ENCODE data around the gene COPZ1.

Gene COPZ1

GRCh38 chr12:54321363-54321762 is 3.6 kb upstream of the COPZ1 start:
- no peak for TF ChIP-seq REST (IDR thresholded peaks at IDR 0.05; ENCODE audit: insufficient read depth in 1 of 2, low read depth in 2 of 2, low read length in 2 of 2)
- no peak for TF ChIP-seq TAF1 (IDR thresholded peaks at IDR 0.05; ENCODE audit: borderline replicate concordance, insufficient read depth, low read length)
- TF ChIP-seq POLR2AphosphoS5 (IDR thresholded peaks at IDR 0.05; ENCODE audit: low read depth, low read length), result no peak
- TF ChIP-seq FOXP2 (optimal IDR thresholded peaks at IDR 0.05; ENCODE audit: borderline replicate concordance, extremely low read depth, extremely low read length, insufficient read depth), result no peak
- TF ChIP-seq SIN3A (IDR thresholded peaks at IDR 0.05; ENCODE audit: borderline replicate concordance, insufficient read depth, low read length), result no peak

- TF ChIP-seq POLR2AphosphoS5 (IDR thresholded peaks at IDR 0.05; ENCODE audit: low read depth, low read length), result peak; percentile 47; the same call in 1 of the 2 replicates
Measured at GRCh38 chr12:54325442-54326109, 645 bp downstream of the COPZ1 start.

GRCh38 chr12:54328595-54329337 is 3.8 kb downstream of the COPZ1 start:
- TF ChIP-seq TAF1 (IDR thresholded peaks at IDR 0.05; ENCODE audit: borderline replicate concordance, insufficient read depth, low read length), result no peak
- TF ChIP-seq FOXP2 (optimal IDR thresholded peaks at IDR 0.05; ENCODE audit: borderline replicate concordance, extremely low read depth, extremely low read length, insufficient read depth), result no peak
- TF ChIP-seq POLR2AphosphoS5 (IDR thresholded peaks at IDR 0.05; ENCODE audit: low read depth, low read length), result no peak
- TF ChIP-seq REST (IDR thresholded peaks at IDR 0.05; ENCODE audit: insufficient read depth in 1 of 2, low read depth in 2 of 2, low read length in 2 of 2), result no peak
- no peak for TF ChIP-seq SIN3A (IDR thresholded peaks at IDR 0.05; ENCODE audit: borderline replicate concordance, insufficient read depth, low read length)

- no peak for TF ChIP-seq REST (IDR thresholded peaks at IDR 0.05; ENCODE audit: insufficient read depth in 1 of 2, low read depth in 2 of 2, low read length in 2 of 2)
- TF ChIP-seq TAF1 (IDR thresholded peaks at IDR 0.05; ENCODE audit: borderline replicate concordance, insufficient read depth, low read length), result no peak
- no peak for TF ChIP-seq SIN3A (IDR thresholded peaks at IDR 0.05; ENCODE audit: borderline replicate concordance, insufficient read depth, low read length)
- no peak for TF ChIP-seq POLR2AphosphoS5 (IDR thresholded peaks at IDR 0.05; ENCODE audit: low read depth, low read length)
- no peak for TF ChIP-seq FOXP2 (optimal IDR thresholded peaks at IDR 0.05; ENCODE audit: borderline replicate concordance, extremely low read depth, extremely low read length, insufficient read depth)
Measured at GRCh38 chr12:54329759-54330158, 4.8 kb downstream of the COPZ1 start.

GRCh38 chr12:54330442-54330841 is 5.5 kb downstream of the COPZ1 start:
- TF ChIP-seq SIN3A (IDR thresholded peaks at IDR 0.05; ENCODE audit: borderline replicate concordance, insufficient read depth, low read length) (no peak), REST (IDR thresholded peaks at IDR 0.05; ENCODE audit: insufficient read depth in 1 of 2, low read depth in 2 of 2, low read length in 2 of 2) (no peak), POLR2AphosphoS5 (IDR thresholded peaks at IDR 0.05; ENCODE audit: low read depth, low read length) (no peak), FOXP2 (optimal IDR thresholded peaks at IDR 0.05; ENCODE audit: borderline replicate concordance, extremely low read depth, extremely low read length, insufficient read depth) (no peak), TAF1 (IDR thresholded peaks at IDR 0.05; ENCODE audit: borderline replicate concordance, insufficient read depth, low read length) (no peak)

Data from PFSK-1 (cell line).